LNCAP (cell line): Measurements from ENCODE around the gene OTUD6A.
A peak's percentile ranks its signal among the peaks of the same experiment; 100 is the strongest.

Experiments used
- CTCF ChIP-seq: fragments of 450-650 bp; IDR thresholded peaks from 2 replicates; pipeline ENCODE4 v1.5.1; 2017; ENCODE audit warnings: mild to moderate bottlenecking

OTUD6A gene

GRCh38 chrX:70082723-70083122, 20.5 kb downstream of the OTUD6A start:
- no peak for TF ChIP-seq CTCF

- TF ChIP-seq CTCF, result no peak
Observed at GRCh38 chrX:70084592-70085240, 22.5 kb downstream of the OTUD6A start.

DNA sequence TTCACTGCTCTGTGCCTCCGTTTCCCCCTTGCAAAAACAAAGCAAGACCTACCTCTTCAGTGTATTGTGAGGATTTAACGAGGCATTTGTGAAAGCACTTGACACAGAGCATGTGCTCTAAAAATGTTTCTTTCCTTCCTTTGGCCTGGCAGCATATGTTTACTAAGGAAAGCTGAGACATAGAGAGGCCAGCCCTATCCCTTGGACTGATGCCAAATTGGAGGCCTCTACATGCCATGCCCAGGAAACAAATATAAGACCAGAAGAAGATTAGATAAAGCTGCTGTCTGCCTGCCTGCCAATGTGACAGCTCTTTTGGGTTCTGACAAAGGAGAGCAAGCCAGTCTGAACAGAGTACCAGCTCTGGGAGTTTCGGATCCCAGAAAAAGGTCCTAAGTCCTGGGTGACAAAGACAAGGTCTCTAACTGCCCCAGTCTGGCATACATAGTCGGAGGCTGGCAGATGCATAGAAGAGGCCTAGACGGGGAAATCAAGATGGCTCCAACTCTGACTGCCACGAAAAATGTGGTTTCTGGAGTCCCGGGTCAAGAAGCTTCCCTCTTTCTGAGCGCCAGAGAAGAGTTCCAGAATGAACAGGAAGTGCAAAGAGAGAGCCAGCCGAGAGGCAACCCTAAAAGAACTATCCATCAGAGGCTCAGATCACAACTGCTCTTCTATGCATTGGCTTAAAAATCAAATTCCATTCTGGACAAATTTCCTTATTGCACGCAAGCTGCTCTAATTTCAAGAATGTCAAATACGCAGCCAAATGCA, 25.8 kb downstream of the OTUD6A start:
- no peak for TF ChIP-seq CTCF

DNA sequence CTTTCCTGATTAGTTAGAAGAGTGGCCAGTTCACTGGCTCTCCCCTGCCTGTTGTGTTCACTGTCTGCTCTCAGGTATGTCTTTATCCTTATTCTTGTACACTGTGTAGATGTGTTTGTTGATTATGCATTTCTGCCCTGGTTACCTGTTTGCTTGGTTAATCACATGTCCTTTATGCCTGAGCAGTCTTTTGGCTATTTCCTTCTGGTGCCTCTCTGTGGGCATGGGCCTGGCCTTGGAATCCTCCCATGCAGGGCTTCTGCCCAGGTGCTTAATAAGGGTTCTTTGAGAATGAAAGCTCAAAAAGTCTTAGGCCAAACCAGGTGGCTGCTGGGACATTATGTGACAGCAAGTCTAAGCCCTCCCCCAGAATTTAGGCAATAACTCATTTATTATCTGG, 26.5 kb downstream of the OTUD6A start:
- TF ChIP-seq CTCF, result no peak

- TF ChIP-seq CTCF, result no peak
Observed at GRCh38 chrX:70089604-70090297, 27.5 kb downstream of the OTUD6A start.

DNA sequence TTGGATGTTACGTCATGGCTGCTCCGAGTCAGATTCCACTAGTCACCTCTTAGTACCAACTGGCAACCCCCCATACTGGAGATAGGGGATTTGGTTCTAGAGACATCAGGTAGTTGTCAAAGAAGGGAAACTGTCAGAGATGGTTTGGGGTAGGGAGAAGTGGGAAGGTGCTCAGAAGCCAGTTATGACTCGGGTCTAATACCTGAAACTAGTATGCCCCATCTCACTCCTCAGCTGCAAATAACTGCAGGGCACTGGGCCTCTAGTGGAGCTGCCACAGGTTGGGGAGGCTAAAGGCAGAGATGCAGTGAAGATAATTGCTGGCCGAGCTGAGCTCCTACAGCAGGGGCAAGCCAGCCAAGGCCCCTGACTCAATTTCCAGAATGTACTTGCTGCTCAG, 30.0 kb downstream of the OTUD6A start:
- TF ChIP-seq CTCF, result no peak

DNA sequence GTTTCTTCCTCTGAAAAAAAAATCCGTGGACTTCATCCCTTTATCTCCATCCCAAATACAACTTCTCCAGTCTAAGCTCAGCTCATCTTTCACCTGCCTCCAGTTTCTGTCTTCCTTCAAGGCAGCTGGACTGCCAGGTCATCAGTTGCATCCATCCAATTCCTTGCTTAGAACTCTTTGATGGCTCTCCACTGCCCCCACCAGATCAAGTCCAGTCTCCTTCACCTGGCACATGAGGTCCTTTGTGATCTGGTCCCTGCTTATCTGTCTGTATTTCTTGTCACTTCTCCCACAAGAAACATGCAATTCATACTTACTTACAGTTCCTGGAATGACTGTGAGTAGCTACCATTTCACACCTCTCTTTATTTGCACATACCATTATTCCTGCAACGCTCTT, 33.8 kb downstream of the OTUD6A start:
- TF ChIP-seq CTCF, result peak; percentile 43; the same call in 1 of the 2 replicates
